ENCODE data around the gene RPE.

DNA sequence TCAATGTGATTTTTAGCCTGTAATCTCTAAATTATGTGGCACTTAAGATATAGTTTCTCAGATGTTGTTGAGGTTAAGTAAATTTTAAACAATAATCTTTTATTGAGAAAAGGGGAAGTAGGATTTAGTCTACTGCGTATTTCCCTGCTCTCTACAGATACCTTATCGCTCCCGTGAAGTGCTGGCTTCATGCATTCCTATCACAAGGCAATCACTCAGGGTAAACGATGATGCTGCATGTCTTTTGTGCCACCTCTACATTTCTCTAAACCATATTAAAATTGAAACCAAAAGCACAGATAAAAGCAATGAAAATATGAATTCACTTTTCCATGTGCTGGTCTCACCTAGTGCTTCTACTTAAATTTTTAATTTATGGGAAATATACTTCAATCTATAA, 14.4 kb upstream of the RPE start:
- TF ChIP-seq POLR2A (IDR thresholded peaks at IDR 0.05) = no peak
- no peak for TF ChIP-seq CTCF (IDR thresholded peaks at IDR 0.05)
